H9 (cell line): ENCODE measurements around the gene OLFM1. TPM values are rescaled to one million over a fixed set of nuclear protein-coding genes. Genes with fewer than 3 reads are reported as not detected.

ENCODE experiments used
- DNase-seq: peaks from one replicate; pipeline ENCODE4 v3.0.0-alpha.2; 2017
- H2AFZ ChIP-seq: one replicate; pipeline ENCODE4 v1.6.1; 2013; ENCODE audit warnings: mild to moderate bottlenecking, low read length, control low read depth, moderate library complexity
- H2AK5ac ChIP-seq: 2 replicates; pipeline ENCODE4 v1.6.1; 2013; ENCODE audit warnings: low read length, control low read depth, mixed read lengths; ENCODE audit not compliant: insufficient read length
- H2BK120ac ChIP-seq: one replicate; pipeline ENCODE4 v1.6.1; 2013; ENCODE audit warnings: low read depth, mild to moderate bottlenecking, low read length, control low read depth, inconsistent platforms; ENCODE audit not compliant: poor library complexity, severe bottlenecking
- H2BK12ac ChIP-seq: 2 replicates; pipeline ENCODE4 v1.6.1; 2013; ENCODE audit warnings: low read length, control low read depth, mixed read lengths, low read depth; ENCODE audit not compliant: insufficient read length
- H2BK15ac ChIP-seq: 2 replicates; pipeline ENCODE4 v1.6.1; 2013; ENCODE audit warnings: low read depth, low read length, control low read depth
- H2BK20ac ChIP-seq: one replicate; pipeline ENCODE4 v1.6.1; 2013; ENCODE audit warnings: low read depth, mild to moderate bottlenecking, low read length, control low read depth, inconsistent platforms; ENCODE audit not compliant: poor library complexity, severe bottlenecking
- H2BK5ac ChIP-seq: 2 replicates; pipeline ENCODE4 v1.6.1; 2013; ENCODE audit warnings: low read length, control low read depth, mixed read lengths; ENCODE audit not compliant: insufficient read length
- H3K14ac ChIP-seq: 2 replicates; pipeline ENCODE4 v1.6.1; 2013; ENCODE audit warnings: low read length, control low read depth; ENCODE audit not compliant: insufficient read depth
- H3K18ac ChIP-seq: 2 replicates; pipeline ENCODE4 v1.6.1; 2013; ENCODE audit warnings: low read depth, mild to moderate bottlenecking, mixed read lengths, low read length, control low read depth; ENCODE audit not compliant: insufficient read length
- H3K23ac ChIP-seq: 2 replicates; pipeline ENCODE4 v1.6.1; 2013; ENCODE audit warnings: low read length, control low read depth, mixed read lengths, low read depth; ENCODE audit not compliant: insufficient read length
- H3K23me2 ChIP-seq: 2 replicates; pipeline ENCODE4 v1.6.1; 2013; ENCODE audit warnings: low read depth, mild to moderate bottlenecking, mixed read lengths, low read length, control low read depth; ENCODE audit not compliant: insufficient read length, poor library complexity, severe bottlenecking
- H3K27ac ChIP-seq: 2 replicates; pipeline ENCODE4 v1.5.1; 2013; ENCODE audit warnings: low read length, control low read depth, mixed read lengths, low read depth; ENCODE audit not compliant: insufficient read length
- H3K27me3 ChIP-seq: 2 replicates; pipeline ENCODE4 v1.6.1; 2013; ENCODE audit warnings: low read length, control low read depth, inconsistent platforms; ENCODE audit not compliant: insufficient read depth
- H3K4ac ChIP-seq: 2 replicates; pipeline ENCODE4 v1.6.1; 2013; ENCODE audit warnings: low read depth, mild to moderate bottlenecking, control low read depth, inconsistent platforms, low read length, moderate library complexity
- H3K4me1 ChIP-seq: 2 replicates; pipeline ENCODE4 v1.6.1; 2013; ENCODE audit warnings: low read length, control low read depth, inconsistent platforms; ENCODE audit not compliant: insufficient read depth
- H3K4me2 ChIP-seq: 2 replicates; pipeline ENCODE4 v1.6.1; 2013; ENCODE audit warnings: low read length, control low read depth, mixed read lengths; ENCODE audit not compliant: insufficient read length, insufficient read depth
- H3K56ac ChIP-seq: 2 replicates; pipeline ENCODE4 v1.6.1; 2013; ENCODE audit warnings: low read depth, mild to moderate bottlenecking, mixed read lengths, low read length, control low read depth; ENCODE audit not compliant: insufficient read length
- H3K79me1 ChIP-seq: 2 replicates; pipeline ENCODE4 v1.6.1; 2013; ENCODE audit warnings: low read depth, mild to moderate bottlenecking, moderate library complexity, low read length, control low read depth, inconsistent platforms; ENCODE audit not compliant: insufficient read depth, poor library complexity, severe bottlenecking
- H3K79me2 ChIP-seq: 2 replicates; pipeline ENCODE4 v1.6.1; 2013; ENCODE audit warnings: low read length, control low read depth, inconsistent platforms; ENCODE audit not compliant: insufficient read depth
- H3K9ac ChIP-seq: 2 replicates; pipeline ENCODE4 v1.6.1; 2013; ENCODE audit warnings: low read length, control low read depth, mixed read lengths; ENCODE audit not compliant: insufficient read length; ENCODE audit errors: extremely low read depth
- H3K9me3 ChIP-seq: one replicate; pipeline ENCODE4 v1.6.1; 2013; ENCODE audit warnings: low read depth, low read length, inconsistent platforms; ENCODE audit not compliant: control insufficient read depth
- H3T11ph ChIP-seq: one replicate; pipeline ENCODE4 v1.6.1; 2013; ENCODE audit warnings: mild to moderate bottlenecking, low read length, control low read depth, inconsistent platforms
- H4K20me1 ChIP-seq: one replicate; pipeline ENCODE4 v1.6.1; 2013; ENCODE audit not compliant: control insufficient read depth, insufficient read length, insufficient read depth
- H4K5ac ChIP-seq: 2 replicates; pipeline ENCODE4 v1.6.1; 2013; ENCODE audit warnings: low read depth, mild to moderate bottlenecking, mixed read lengths, low read length, control low read depth; ENCODE audit not compliant: insufficient read length
- H4K8ac ChIP-seq: replicated peaks from 2 replicates; pipeline ENCODE4 v1.6.1; 2013; ENCODE audit warnings: low read length, control low read depth, mixed read lengths, low read depth; ENCODE audit not compliant: insufficient read length
- H4K91ac ChIP-seq: 2 replicates; pipeline ENCODE4 v1.6.1; 2013; ENCODE audit warnings: low read depth, mild to moderate bottlenecking, moderate library complexity, mixed read lengths, low read length, control low read depth; ENCODE audit not compliant: insufficient read length
- H3K27ac Mint-ChIP-seq, 3 experiments: 2 replicates in 2 of 3; 3 replicates in 1 of 3; pipeline ENCODE4 v1.8.0; 2020 to 2021; ENCODE audit warnings: mixed read lengths in 3 of 3, mild to moderate bottlenecking in 1 of 3, moderate library complexity in 1 of 3
- H3K27me3 Mint-ChIP-seq: 2 replicates; pipeline ENCODE4 v1.8.0; 2021; ENCODE audit warnings: low read depth, mild to moderate bottlenecking, moderate library complexity, mixed read lengths
- H3K36me3 Mint-ChIP-seq, 3 experiments: 2 replicates in 2 of 3; 3 replicates in 1 of 3; pipeline ENCODE4 v1.8.0; 2020 to 2021; ENCODE audit warnings: low read depth in 3 of 3, mixed read lengths in 3 of 3; ENCODE audit not compliant: insufficient read depth in 1 of 3
- H3K4me1 Mint-ChIP-seq, 2 experiments: 2 replicates each; pipeline ENCODE4 v1.8.0; 2020; ENCODE audit warnings: mixed read lengths in 2 of 2
- H3K4me3 Mint-ChIP-seq, 2 experiments: 2 replicates in 1 of 2; 3 replicates in 1 of 2; pipeline ENCODE4 v1.8.0; 2020 to 2021; ENCODE audit warnings: mild to moderate bottlenecking in 2 of 2, mixed read lengths in 2 of 2, moderate library complexity in 1 of 2
- H3K9me3 Mint-ChIP-seq, 2 experiments: 2 replicates in 1 of 2; 3 replicates in 1 of 2; pipeline ENCODE4 v1.8.0; 2020; ENCODE audit warnings: mild to moderate bottlenecking in 2 of 2, mixed read lengths in 2 of 2, moderate library complexity in 1 of 2
- WGBS: extraction: QIAGEN DNeasy Blood & Tissue Kit; methylation state at CpG from one replicate; pipeline ENCODE4 v1.1.7; 2013; ENCODE audit warnings: missing lambda C conversion rate, low lambda C conversion rate, mixed read lengths; ENCODE audit not compliant: insufficient read length; ENCODE audit errors: extremely low coverage; 5-methylcytosine and 5-hydroxymethylcytosine counted together
- total RNA-seq: library from RNA; stranded (reverse); gene quantifications from 2 replicates; pipeline ENCODE4 v1.2.1, GENCODE V29; 2021
- TF ChIP-seq, protein P1 (sequence below): fragments of 200-600 bp; sonication (generic); conservative IDR thresholded peaks from 3 replicates; pipeline ENCODE4 v1.8.0; 2021; ENCODE audit warnings: antibody characterized with exemption, mild to moderate bottlenecking

OLFM1 gene
- total RNA-seq, 1 experiment from 2014 or later, result 34.1 TPM

- Histone ChIP-seq H3K9me3 (no peaks in the 10 kb centered on the region), H2BK20ac (no peak overlapping the region), H3T11ph (no peak overlapping the region), H3K14ac (no peak overlapping the region), H2BK5ac (no peak overlapping the region), H3K4me1 (no peaks in the 10 kb centered on the region), H3K23me2 (no peaks in the 10 kb centered on the region), H3K79me2 (no peaks in the 10 kb centered on the region), H3K27ac (no peak overlapping the region), H2BK15ac (no peak overlapping the region), H4K5ac (no peak overlapping the region), H3K27me3 (no peaks in the 10 kb centered on the region), H4K20me1 (no peaks in the 10 kb centered on the region), H3K4me2 (no peak overlapping the region), H3K4ac (no peak overlapping the region), H2AK5ac (no peak overlapping the region), H2AFZ (no peak overlapping the region), H3K18ac (no peak overlapping the region), H2BK12ac (no peak overlapping the region), H3K56ac (no peak overlapping the region), H3K23ac (no peak overlapping the region), H4K91ac (no peak overlapping the region), H4K8ac (no peak overlapping the region), H3K79me1 (no peaks in the 10 kb centered on the region), H2BK120ac (no peak overlapping the region), H3K9ac (no peak overlapping the region)
- TF ChIP-seq, protein P1, sequence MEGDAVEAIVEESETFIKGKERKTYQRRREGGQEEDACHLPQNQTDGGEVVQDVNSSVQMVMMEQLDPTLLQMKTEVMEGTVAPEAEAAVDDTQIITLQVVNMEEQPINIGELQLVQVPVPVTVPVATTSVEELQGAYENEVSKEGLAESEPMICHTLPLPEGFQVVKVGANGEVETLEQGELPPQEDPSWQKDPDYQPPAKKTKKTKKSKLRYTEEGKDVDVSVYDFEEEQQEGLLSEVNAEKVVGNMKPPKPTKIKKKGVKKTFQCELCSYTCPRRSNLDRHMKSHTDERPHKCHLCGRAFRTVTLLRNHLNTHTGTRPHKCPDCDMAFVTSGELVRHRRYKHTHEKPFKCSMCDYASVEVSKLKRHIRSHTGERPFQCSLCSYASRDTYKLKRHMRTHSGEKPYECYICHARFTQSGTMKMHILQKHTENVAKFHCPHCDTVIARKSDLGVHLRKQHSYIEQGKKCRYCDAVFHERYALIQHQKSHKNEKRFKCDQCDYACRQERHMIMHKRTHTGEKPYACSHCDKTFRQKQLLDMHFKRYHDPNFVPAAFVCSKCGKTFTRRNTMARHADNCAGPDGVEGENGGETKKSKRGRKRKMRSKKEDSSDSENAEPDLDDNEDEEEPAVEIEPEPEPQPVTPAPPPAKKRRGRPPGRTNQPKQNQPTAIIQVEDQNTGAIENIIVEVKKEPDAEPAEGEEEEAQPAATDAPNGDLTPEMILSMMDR, result no peak
- Mint-ChIP-seq H3K9me3 (no peaks in the 10 kb centered on the region), H3K36me3 (no peaks in the 10 kb centered on the region), H3K4me1 (peaks cover 8 to 11% of the 10 kb centered on the region in 2 experiments), H3K4me3 (no peak overlapping the region), H3K27me3 (peaks cover 67% of the 10 kb centered on the region), H3K27ac (no peak overlapping the region)
- whole genome bisulfite sequencing, result no CpG with 5 or more reads among the region's 11 CpGs
- no peak for DNase-seq
Observed at GRCh38 chr9:135159801-135160200, 72.3 kb downstream of the OLFM1 start.
